Nephron progenitor cell (in vitro differentiated cells): ENCODE measurements around the gene ZBTB20.
"Not testable (repeated sequence)": the region's sequence is repeated elsewhere in the genome, so short reads cannot be mapped to it uniquely, and the experiment has no call there.

Source experiments
- DNase-seq: peaks from one replicate; pipeline ENCODE4 v3.0.0; 2021
- H3K27ac Mint-ChIP-seq: 2 replicates; pipeline ENCODE4 v1.8.0; 2021; ENCODE audit warnings: mild to moderate bottlenecking, moderate library complexity, mixed read lengths
- H3K27me3 Mint-ChIP-seq: 2 replicates; pipeline ENCODE4 v1.8.0; 2021; ENCODE audit warnings: mild to moderate bottlenecking, low read depth, mixed read lengths; ENCODE audit not compliant: poor library complexity
- H3K36me3 Mint-ChIP-seq: 2 replicates; pipeline ENCODE4 v1.8.0; 2021; ENCODE audit warnings: low read depth, mixed read lengths
- H3K4me1 Mint-ChIP-seq: 2 replicates; pipeline ENCODE4 v1.8.0; 2021; ENCODE audit warnings: mixed read lengths
- H3K4me3 Mint-ChIP-seq: 2 replicates; pipeline ENCODE4 v1.8.0; 2021; ENCODE audit warnings: mild to moderate bottlenecking, moderate library complexity, mixed read lengths
- H3K9me3 Mint-ChIP-seq: 2 replicates; pipeline ENCODE4 v1.8.0; 2021; ENCODE audit warnings: mild to moderate bottlenecking, moderate library complexity, mixed read lengths
- TF ChIP-seq, protein P1 (sequence below): fragments of 200-600 bp; sonication (generic); IDR thresholded peaks from 2 replicates; pipeline ENCODE4 v1.5.0; 2021; ENCODE audit warnings: antibody characterized with exemption

ZBTB20 gene

DNA sequence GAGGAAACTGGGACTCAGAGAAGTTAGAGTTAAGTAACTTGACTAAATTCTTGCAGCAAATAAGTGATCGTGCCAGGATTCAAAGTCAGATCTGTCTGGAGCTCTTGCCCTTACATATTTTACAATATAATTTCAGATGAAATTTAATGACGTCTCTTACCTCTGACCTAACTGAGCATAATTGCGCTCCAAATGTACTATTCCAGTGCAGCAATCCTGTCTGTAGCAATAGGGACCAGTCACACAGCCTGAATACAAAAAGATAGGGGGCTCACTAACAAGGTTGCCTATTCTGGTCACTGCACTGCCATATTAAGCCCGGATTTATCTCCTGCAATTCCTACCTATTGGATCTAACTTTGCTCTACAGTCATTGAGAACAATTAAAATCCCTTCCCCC lies 316.4 kb downstream of the ZBTB20 start:
- H3K27me3 Mint-ChIP-seq = no peaks in the 10 kb centered on the region
- H3K4me1 Mint-ChIP-seq = no peaks in the 10 kb centered on the region
- DNase-seq = no peak
- no peaks in the 10 kb centered on the region for H3K9me3 Mint-ChIP-seq
- no peak overlapping the region for H3K4me3 Mint-ChIP-seq
- TF ChIP-seq, protein P1, sequence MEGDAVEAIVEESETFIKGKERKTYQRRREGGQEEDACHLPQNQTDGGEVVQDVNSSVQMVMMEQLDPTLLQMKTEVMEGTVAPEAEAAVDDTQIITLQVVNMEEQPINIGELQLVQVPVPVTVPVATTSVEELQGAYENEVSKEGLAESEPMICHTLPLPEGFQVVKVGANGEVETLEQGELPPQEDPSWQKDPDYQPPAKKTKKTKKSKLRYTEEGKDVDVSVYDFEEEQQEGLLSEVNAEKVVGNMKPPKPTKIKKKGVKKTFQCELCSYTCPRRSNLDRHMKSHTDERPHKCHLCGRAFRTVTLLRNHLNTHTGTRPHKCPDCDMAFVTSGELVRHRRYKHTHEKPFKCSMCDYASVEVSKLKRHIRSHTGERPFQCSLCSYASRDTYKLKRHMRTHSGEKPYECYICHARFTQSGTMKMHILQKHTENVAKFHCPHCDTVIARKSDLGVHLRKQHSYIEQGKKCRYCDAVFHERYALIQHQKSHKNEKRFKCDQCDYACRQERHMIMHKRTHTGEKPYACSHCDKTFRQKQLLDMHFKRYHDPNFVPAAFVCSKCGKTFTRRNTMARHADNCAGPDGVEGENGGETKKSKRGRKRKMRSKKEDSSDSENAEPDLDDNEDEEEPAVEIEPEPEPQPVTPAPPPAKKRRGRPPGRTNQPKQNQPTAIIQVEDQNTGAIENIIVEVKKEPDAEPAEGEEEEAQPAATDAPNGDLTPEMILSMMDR = no peak
- H3K36me3 Mint-ChIP-seq = no peaks in the 10 kb centered on the region
- no peak overlapping the region for H3K27ac Mint-ChIP-seq

DNA sequence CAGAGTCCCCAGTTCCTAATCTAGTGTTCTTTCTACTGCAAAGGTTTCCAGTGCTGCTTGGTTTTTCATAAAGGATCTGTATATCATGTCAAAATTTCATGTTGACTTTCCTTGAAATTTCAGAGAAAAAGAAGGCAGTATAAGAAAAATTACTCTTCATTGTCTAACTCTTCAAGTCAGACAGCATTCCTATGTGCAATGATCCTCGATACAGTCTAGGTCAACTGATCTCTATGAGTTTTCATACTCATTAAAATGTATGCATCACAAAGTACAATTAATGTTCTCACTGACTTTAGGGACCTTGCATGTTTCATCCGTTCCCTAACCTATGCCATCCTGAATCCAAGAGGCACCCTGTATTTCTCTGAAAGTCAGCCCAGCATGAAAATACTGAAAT lies 317.3 kb downstream of the ZBTB20 start:
- no peak overlapping the region for H3K27ac Mint-ChIP-seq
- TF ChIP-seq, protein P1 = no peak
- H3K4me1 Mint-ChIP-seq = no peaks in the 10 kb centered on the region
- H3K27me3 Mint-ChIP-seq = no peaks in the 10 kb centered on the region
- no peaks in the 10 kb centered on the region for H3K36me3 Mint-ChIP-seq
- H3K4me3 Mint-ChIP-seq = no peak overlapping the region
- no peak for DNase-seq
- no peaks in the 10 kb centered on the region for H3K9me3 Mint-ChIP-seq

- no peaks in the 10 kb centered on the region for H3K36me3 Mint-ChIP-seq
- DNase-seq = no peak
- H3K27me3 Mint-ChIP-seq = no peaks in the 10 kb centered on the region
- TF ChIP-seq, protein P1 = peak; percentile 60
- no peaks in the 10 kb centered on the region for H3K4me1 Mint-ChIP-seq
- H3K27ac Mint-ChIP-seq = no peak overlapping the region
- H3K4me3 Mint-ChIP-seq = no peak overlapping the region
- no peaks in the 10 kb centered on the region for H3K9me3 Mint-ChIP-seq
Observed at GRCh38 chr3:114827495-114827894, 319.6 kb downstream of the ZBTB20 start.

GRCh38 chr3:114824014-114824413 lies 323.1 kb downstream of the ZBTB20 start:
- H3K27ac Mint-ChIP-seq = no peak overlapping the region
- no peak overlapping the region for H3K4me3 Mint-ChIP-seq
- no peaks in the 10 kb centered on the region for H3K4me1 Mint-ChIP-seq
- TF ChIP-seq, protein P1 = no peak
- H3K36me3 Mint-ChIP-seq = no peaks in the 10 kb centered on the region
- DNase-seq = no peak
- H3K27me3 Mint-ChIP-seq = no peaks in the 10 kb centered on the region
- H3K9me3 Mint-ChIP-seq = no peaks in the 10 kb centered on the region

- TF ChIP-seq, protein P1 = no peak
- H3K9me3 Mint-ChIP-seq = no peaks in the 10 kb centered on the region
- H3K27me3 Mint-ChIP-seq = no peaks in the 10 kb centered on the region
- H3K4me1 Mint-ChIP-seq = no peaks in the 10 kb centered on the region
- DNase-seq = no peak
- H3K4me3 Mint-ChIP-seq = no peak overlapping the region
- H3K27ac Mint-ChIP-seq = no peak overlapping the region
- no peaks in the 10 kb centered on the region for H3K36me3 Mint-ChIP-seq
Observed at GRCh38 chr3:114823061-114823460, 324.0 kb downstream of the ZBTB20 start.

DNA sequence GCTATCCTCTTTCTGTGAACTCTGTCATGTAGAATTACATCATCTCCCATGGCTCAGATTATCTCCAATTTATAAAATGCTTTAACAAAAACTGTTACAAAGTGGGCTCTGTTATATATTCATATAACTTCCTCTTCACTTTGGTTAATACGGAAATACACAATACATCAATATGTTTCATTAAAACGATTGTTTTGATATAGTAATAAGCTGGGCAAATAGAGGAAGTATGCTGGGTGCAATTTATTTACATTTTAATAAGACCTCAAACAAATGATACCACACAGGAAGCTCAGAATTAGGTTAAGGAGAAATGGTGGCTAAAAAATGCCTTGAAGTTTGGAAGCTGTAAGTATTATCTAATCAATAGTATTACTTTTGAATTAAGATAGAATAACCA lies 331.0 kb downstream of the ZBTB20 start:
- TF ChIP-seq, protein P1 = no peak
- Mint-ChIP-seq H3K27ac (no peak overlapping the region), H3K4me1 (no peaks in the 10 kb centered on the region), H3K4me3 (no peak overlapping the region), H3K36me3 (peaks cover 7% of the 10 kb centered on the region), H3K27me3 (no peaks in the 10 kb centered on the region), H3K9me3 (peaks cover 4% of the 10 kb centered on the region)
- no peak for DNase-seq

GRCh38 chr3:114812541-114813238 lies 334.4 kb downstream of the ZBTB20 start:
- not testable (repeated sequence) for DNase-seq, H3K36me3 Mint-ChIP-seq, H3K27me3 Mint-ChIP-seq, H3K4me3 Mint-ChIP-seq, H3K4me1 Mint-ChIP-seq, H3K27ac Mint-ChIP-seq, H3K9me3 Mint-ChIP-seq
